ENCODE results near the gene ARGLU1. TPM values are rescaled to one million over a fixed set of nuclear protein-coding genes. Genes with fewer than 3 reads are reported as not detected.

Gene ARGLU1
- total RNA-seq, 1 donor: 42.0 TPM

DNA sequence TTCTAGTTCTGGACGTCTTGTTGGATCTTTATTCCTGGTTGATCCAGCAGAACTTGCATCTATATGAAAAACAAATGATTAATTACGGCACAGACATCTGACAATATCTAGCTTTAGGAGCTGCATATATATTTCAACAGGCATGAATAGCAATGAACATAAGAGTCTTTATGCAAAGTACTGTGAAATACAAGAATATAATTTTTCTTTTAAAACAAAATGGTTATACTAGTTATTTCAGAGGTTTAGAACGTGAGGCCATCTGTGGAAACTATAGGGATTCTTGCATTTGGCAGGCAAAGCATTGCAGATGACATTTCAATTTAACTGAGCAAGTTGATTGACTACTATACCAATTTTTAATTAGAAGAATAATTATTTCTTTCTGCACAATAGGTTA is 73.0 kb downstream of the ARGLU1 start:
- Histone ChIP-seq H2AFZ (ENCODE audit: low read length) (no peak overlapping the region), H3K4me2 (ENCODE audit: insufficient read depth, low read length) (no peak overlapping the region), H3K4me1 (ENCODE audit: insufficient read depth, low read length) (no peaks in the 10 kb centered on the region), H3K27ac (ENCODE audit: low read depth, low read length) (no peak overlapping the region), H3K79me2 (ENCODE audit: insufficient read depth, low read length) (peaks cover 13% of the 10 kb centered on the region), H3K36me3 (ENCODE audit: insufficient read depth, low read length) (peaks cover 38% of the 10 kb centered on the region), H3K4me3 (ENCODE audit: insufficient read depth, low read length) (no peak overlapping the region), H3K27me3 (ENCODE audit: insufficient read depth, low read length) (no peaks in the 10 kb centered on the region), H3K9me3 (ENCODE audit: low read depth, low read length) (no peaks in the 10 kb centered on the region), H4K20me1 (ENCODE audit: insufficient read depth, low read length) (no peaks in the 10 kb centered on the region)
- TF ChIP-seq, protein P1, sequence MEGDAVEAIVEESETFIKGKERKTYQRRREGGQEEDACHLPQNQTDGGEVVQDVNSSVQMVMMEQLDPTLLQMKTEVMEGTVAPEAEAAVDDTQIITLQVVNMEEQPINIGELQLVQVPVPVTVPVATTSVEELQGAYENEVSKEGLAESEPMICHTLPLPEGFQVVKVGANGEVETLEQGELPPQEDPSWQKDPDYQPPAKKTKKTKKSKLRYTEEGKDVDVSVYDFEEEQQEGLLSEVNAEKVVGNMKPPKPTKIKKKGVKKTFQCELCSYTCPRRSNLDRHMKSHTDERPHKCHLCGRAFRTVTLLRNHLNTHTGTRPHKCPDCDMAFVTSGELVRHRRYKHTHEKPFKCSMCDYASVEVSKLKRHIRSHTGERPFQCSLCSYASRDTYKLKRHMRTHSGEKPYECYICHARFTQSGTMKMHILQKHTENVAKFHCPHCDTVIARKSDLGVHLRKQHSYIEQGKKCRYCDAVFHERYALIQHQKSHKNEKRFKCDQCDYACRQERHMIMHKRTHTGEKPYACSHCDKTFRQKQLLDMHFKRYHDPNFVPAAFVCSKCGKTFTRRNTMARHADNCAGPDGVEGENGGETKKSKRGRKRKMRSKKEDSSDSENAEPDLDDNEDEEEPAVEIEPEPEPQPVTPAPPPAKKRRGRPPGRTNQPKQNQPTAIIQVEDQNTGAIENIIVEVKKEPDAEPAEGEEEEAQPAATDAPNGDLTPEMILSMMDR (IDR thresholded peaks at IDR 0.05; ENCODE audit: extremely low read depth, low read depth, low read length): no peak
- no peak for DNase-seq (ENCODE audit: insufficient read length, low spot score, missing footprints)

DNA sequence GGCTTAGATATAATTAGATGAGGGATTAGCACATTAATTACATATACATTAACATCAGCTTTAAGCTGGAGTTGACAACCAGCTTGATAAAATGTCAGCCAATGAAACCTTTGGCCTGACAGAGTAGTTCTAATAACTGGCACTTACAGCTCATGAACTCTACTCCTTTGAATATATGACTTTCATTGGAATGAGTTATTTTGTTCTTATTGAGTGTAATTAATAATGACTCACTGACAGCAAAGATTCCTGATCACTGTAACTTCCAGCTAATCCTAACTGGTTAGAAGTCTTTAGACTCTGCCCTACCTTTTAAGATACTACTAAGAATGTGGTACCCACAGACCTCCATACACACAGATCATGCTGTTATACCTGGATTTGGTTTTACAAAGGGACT is 73.4 kb downstream of the ARGLU1 start:
- H3K36me3 ChIP-seq (ENCODE audit: insufficient read depth, low read length): peaks cover 38% of the 10 kb centered on the region
- DNase-seq (ENCODE audit: insufficient read length, low spot score, missing footprints): no peak
- TF ChIP-seq, protein P1 (IDR thresholded peaks at IDR 0.05; ENCODE audit: extremely low read depth, low read depth, low read length): no peak
- H3K27ac ChIP-seq (ENCODE audit: low read depth, low read length): no peak overlapping the region
- H3K27me3 ChIP-seq (ENCODE audit: insufficient read depth, low read length): no peaks in the 10 kb centered on the region
- H3K4me3 ChIP-seq (ENCODE audit: insufficient read depth, low read length): no peak overlapping the region
- H2AFZ ChIP-seq (ENCODE audit: low read length): no peak overlapping the region
- H3K79me2 ChIP-seq (ENCODE audit: insufficient read depth, low read length): peaks cover 13% of the 10 kb centered on the region
- H3K9me3 ChIP-seq (ENCODE audit: low read depth, low read length): no peaks in the 10 kb centered on the region
- no peaks in the 10 kb centered on the region for H3K4me1 ChIP-seq (ENCODE audit: insufficient read depth, low read length)
- H4K20me1 ChIP-seq (ENCODE audit: insufficient read depth, low read length): no peaks in the 10 kb centered on the region
- no peak overlapping the region for H3K4me2 ChIP-seq (ENCODE audit: insufficient read depth, low read length)

DNA sequence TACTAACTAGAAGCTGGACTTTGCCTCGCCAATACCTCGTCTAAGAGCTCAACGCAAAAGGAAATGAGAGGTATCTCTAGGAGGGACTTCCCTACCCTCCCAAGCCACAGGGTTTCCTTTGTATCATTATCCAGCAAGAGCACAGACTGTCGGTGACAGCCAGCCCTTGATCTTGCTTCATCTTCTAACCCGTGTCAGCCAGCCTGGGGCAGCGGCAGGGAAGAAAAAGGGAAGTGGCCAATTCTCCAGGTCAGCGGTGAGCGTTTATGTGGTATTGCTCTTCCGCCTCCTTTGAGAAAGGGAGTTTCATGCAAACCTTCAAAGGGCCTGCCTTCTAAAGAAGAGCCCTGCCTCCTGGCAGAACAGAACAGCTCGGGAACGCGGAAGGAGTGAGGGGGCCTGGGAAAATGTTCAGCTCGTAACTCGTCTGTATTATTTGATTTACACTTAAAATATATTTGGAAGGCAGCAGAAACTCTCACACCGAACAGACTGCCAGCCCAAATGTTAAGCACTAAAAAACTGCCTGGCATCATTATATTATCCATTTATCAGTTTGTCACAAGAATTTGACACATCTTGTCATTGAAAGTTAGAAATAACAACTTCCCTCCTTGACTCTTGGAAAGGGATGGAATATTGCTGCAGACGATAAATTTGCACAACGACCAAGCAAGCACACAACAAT is 74.3 kb downstream of the ARGLU1 start:
- Histone ChIP-seq H3K36me3 (ENCODE audit: insufficient read depth, low read length) (peaks cover 38% of the 10 kb centered on the region), H3K27ac (ENCODE audit: low read depth, low read length) (no peak overlapping the region), H4K20me1 (ENCODE audit: insufficient read depth, low read length) (no peaks in the 10 kb centered on the region), H3K4me3 (ENCODE audit: insufficient read depth, low read length) (no peak overlapping the region), H2AFZ (ENCODE audit: low read length) (no peak overlapping the region), H3K4me1 (ENCODE audit: insufficient read depth, low read length) (no peaks in the 10 kb centered on the region), H3K79me2 (ENCODE audit: insufficient read depth, low read length) (peaks cover 8% of the 10 kb centered on the region), H3K27me3 (ENCODE audit: insufficient read depth, low read length) (no peaks in the 10 kb centered on the region), H3K4me2 (ENCODE audit: insufficient read depth, low read length) (no peak overlapping the region), H3K9me3 (ENCODE audit: low read depth, low read length) (no peaks in the 10 kb centered on the region)
- no peak for DNase-seq (ENCODE audit: insufficient read length, low spot score, missing footprints)
- TF ChIP-seq, protein P1 (IDR thresholded peaks at IDR 0.05; ENCODE audit: extremely low read depth, low read depth, low read length): no peak

DNA sequence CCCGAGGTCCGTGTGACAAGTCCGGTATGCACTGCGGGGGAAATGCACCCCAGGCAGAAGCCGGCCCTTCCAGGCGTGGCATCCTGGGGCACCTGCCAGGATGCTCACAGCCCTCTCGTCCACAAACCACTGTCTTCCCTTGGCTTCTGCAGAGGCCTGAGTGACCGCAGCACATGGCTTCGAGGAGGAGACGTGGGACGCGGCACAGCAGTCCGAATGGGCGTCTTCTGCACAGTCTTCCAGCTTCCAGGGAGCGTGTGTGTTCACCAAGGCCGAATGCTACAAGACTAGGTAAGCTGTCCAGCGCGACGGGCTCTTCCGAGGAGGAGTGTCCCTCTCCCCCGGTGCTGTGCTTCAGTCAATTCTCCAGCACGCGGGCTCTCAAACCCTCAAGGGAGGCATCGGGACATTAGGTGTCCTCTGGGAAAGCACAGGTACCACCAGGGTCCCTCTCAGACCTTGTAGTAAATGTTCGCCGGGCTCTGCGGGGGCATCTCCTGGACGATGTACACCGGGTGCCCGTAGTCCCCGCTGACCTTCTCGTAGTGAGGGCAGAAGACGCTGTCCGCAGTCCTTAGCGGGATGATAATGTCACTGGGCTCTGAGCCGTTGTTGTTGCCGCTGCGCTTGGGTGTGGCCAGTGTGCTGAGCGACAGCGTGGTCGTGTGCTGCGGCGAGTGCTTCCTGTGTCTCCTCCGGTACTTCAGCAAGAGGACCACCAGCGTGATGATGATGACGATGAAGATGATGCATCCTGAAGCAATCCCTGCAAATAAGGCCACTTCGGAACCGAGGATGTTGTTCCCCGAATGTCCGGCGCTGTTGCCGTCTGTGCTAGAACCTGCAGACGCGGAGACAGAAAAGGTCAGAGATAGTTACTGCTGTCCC is 75.1 kb downstream of the ARGLU1 start:
- DNase-seq (ENCODE audit: insufficient read length, low spot score, missing footprints): no peak

More for the DNA sequence above, 75.1 kb downstream of the ARGLU1 start:
- Histone ChIP-seq H3K9me3 (ENCODE audit: low read depth, low read length) (no peaks in the 10 kb centered on the region), H3K4me2 (ENCODE audit: insufficient read depth, low read length) (no peak overlapping the region), H3K79me2 (ENCODE audit: insufficient read depth, low read length) (peaks cover 6% of the 10 kb centered on the region), H4K20me1 (ENCODE audit: insufficient read depth, low read length) (no peaks in the 10 kb centered on the region), H3K4me3 (ENCODE audit: insufficient read depth, low read length) (no peak overlapping the region), H3K27me3 (ENCODE audit: insufficient read depth, low read length) (no peaks in the 10 kb centered on the region), H3K4me1 (ENCODE audit: insufficient read depth, low read length) (no peaks in the 10 kb centered on the region), H2AFZ (ENCODE audit: low read length) (no peak overlapping the region), H3K27ac (ENCODE audit: low read depth, low read length) (no peak overlapping the region), H3K36me3 (ENCODE audit: insufficient read depth, low read length) (peaks cover 38% of the 10 kb centered on the region)
- TF ChIP-seq, protein P1 (IDR thresholded peaks at IDR 0.05; ENCODE audit: extremely low read depth, low read depth, low read length): no peak
